ENCODE results near the gene PADI1. TPM values are rescaled to one million over a fixed set of nuclear protein-coding genes. Genes with fewer than 3 reads are reported as not detected.

PADI1 gene
- total RNA-seq, 1 experiment from 2014 or later, result 0.24 TPM

GRCh38 chr1:17208546-17208945 lies 3.6 kb downstream of the PADI1 start:
- Histone ChIP-seq H3K27me3 (ENCODE audit: insufficient read depth, low read length) (no peaks in the 10 kb centered on the region), H3K23ac (ENCODE audit: insufficient read length, low read depth, low read length) (no peak overlapping the region), H4K91ac (ENCODE audit: insufficient read length, low read depth, low read length) (no peak overlapping the region), H3K27ac (ENCODE audit: insufficient read length, low read depth, low read length) (no peak overlapping the region), H3K9ac (ENCODE audit: extremely low read depth, insufficient read length, low read length) (no peak overlapping the region), H2BK5ac (ENCODE audit: insufficient read length, low read length) (no peak overlapping the region), H2BK20ac (ENCODE audit: low read depth, low read length, poor library complexity, severe bottlenecking) (no peak overlapping the region), H3K79me2 (ENCODE audit: insufficient read depth, low read length) (no peaks in the 10 kb centered on the region), H3K79me1 (ENCODE audit: insufficient read depth, low read depth, low read length, poor library complexity, severe bottlenecking) (no peaks in the 10 kb centered on the region), H4K20me1 (ENCODE audit: control insufficient read depth, insufficient read depth, insufficient read length) (no peaks in the 10 kb centered on the region), H2BK12ac (ENCODE audit: insufficient read length, low read depth, low read length) (no peak overlapping the region), H3K14ac (ENCODE audit: insufficient read depth, low read length) (no peak overlapping the region), H2BK15ac (ENCODE audit: low read depth, low read length) (no peak overlapping the region), H4K5ac (ENCODE audit: insufficient read length, low read depth, low read length) (no peak overlapping the region), H4K8ac (replicated peaks; ENCODE audit: insufficient read length, low read depth, low read length) (no peak overlapping the region), H2AFZ (ENCODE audit: low read length) (no peak overlapping the region), H3K4me1 (ENCODE audit: insufficient read depth, low read length) (no peaks in the 10 kb centered on the region; the same call in 1 of the 2 replicates), H2BK120ac (ENCODE audit: low read depth, low read length, poor library complexity, severe bottlenecking) (no peak overlapping the region), H3K56ac (ENCODE audit: insufficient read length, low read depth, low read length) (no peak overlapping the region), H3T11ph (ENCODE audit: low read length) (no peak overlapping the region), H3K9me3 (ENCODE audit: control insufficient read depth, low read depth, low read length) (no peaks in the 10 kb centered on the region), H2AK5ac (ENCODE audit: insufficient read length, low read length) (no peak overlapping the region), H3K18ac (ENCODE audit: insufficient read length, low read depth, low read length) (no peak overlapping the region), H3K23me2 (ENCODE audit: insufficient read length, low read depth, low read length, poor library complexity, severe bottlenecking) (no peaks in the 10 kb centered on the region), H3K4ac (ENCODE audit: low read depth, low read length) (no peak overlapping the region), H3K4me2 (ENCODE audit: insufficient read depth, insufficient read length, low read length) (no peak overlapping the region)
- WGBS (ENCODE audit: extremely low coverage, insufficient read length, low lambda C conversion rate), result no CpG with 5 or more reads among the region's 3 CpGs
- no peak overlapping the region for H3K27ac Mint-ChIP-seq
- peaks cover 7% of the 10 kb centered on the region for H3K27me3 Mint-ChIP-seq (ENCODE audit: low read depth)
- DNase-seq, result no peak
- H3K36me3 Mint-ChIP-seq (ENCODE audit: insufficient read depth in 1 of 3, low read depth in 3 of 3), result no peaks in the 10 kb centered on the region
- H3K4me1 Mint-ChIP-seq, result peaks cover 17 to 22% of the 10 kb centered on the region in 2 experiments
- no peak for TF ChIP-seq CTCF (conservative IDR thresholded peaks at IDR 0.05)
- no peaks in the 10 kb centered on the region for H3K9me3 Mint-ChIP-seq
- no peak overlapping the region for H3K4me3 Mint-ChIP-seq

Measured in H9 (cell line).